ENCODE measurements around the gene CGNL1. TPM values are rescaled to one million over a fixed set of nuclear protein-coding genes. Genes with fewer than 3 reads are reported as not detected.

Gene CGNL1
- total RNA-seq, 2 donors from 2014 or later, result 82.6 to 98.0 TPM

DNA sequence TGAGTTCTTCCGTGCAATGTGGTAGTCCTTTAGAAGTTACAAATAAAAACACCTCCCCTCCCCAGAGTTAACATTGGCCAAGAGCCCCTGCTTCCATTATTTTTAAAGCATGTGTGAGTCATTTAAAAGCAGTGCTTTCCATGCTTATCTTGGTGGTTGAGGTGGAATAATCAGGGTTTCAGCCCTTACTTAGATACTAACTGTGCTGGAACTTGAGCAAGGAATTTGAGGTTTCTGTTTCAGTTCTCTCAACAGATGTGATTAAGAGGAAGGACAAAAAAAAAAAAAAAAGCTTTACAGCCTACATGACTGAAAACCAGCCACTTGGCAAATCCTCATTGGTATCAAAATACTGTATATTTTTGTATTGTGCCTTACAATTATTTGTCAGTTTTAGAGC lies 64.5 kb downstream of the CGNL1 start:
- Histone ChIP-seq H3K4me1 (ENCODE audit: control insufficient read depth, insufficient read depth, low read length) (peaks cover 17% of the 10 kb centered on the region), H3K9me3 (ENCODE audit: control insufficient read depth, low read length) (no peaks in the 10 kb centered on the region), H3K4me3 (ENCODE audit: low read length) (no peak overlapping the region), H3K36me3 (ENCODE audit: control insufficient read depth, insufficient read depth, low read length) (peaks cover 58% of the 10 kb centered on the region), H3K27ac (ENCODE audit: low read depth, low read length) (no peak overlapping the region), H3K27me3 (ENCODE audit: control insufficient read depth, insufficient read depth, low read length, poor library complexity, severe bottlenecking) (no peaks in the 10 kb centered on the region), H3K9ac (ENCODE audit: extremely low read depth, low read length, poor library complexity, severe bottlenecking) (no peak overlapping the region)
- TF ChIP-seq, protein P1, sequence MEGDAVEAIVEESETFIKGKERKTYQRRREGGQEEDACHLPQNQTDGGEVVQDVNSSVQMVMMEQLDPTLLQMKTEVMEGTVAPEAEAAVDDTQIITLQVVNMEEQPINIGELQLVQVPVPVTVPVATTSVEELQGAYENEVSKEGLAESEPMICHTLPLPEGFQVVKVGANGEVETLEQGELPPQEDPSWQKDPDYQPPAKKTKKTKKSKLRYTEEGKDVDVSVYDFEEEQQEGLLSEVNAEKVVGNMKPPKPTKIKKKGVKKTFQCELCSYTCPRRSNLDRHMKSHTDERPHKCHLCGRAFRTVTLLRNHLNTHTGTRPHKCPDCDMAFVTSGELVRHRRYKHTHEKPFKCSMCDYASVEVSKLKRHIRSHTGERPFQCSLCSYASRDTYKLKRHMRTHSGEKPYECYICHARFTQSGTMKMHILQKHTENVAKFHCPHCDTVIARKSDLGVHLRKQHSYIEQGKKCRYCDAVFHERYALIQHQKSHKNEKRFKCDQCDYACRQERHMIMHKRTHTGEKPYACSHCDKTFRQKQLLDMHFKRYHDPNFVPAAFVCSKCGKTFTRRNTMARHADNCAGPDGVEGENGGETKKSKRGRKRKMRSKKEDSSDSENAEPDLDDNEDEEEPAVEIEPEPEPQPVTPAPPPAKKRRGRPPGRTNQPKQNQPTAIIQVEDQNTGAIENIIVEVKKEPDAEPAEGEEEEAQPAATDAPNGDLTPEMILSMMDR (conservative IDR thresholded peaks at IDR 0.05), result no peak
- no peaks in the 10 kb centered on the region for H3K9me3 Mint-ChIP-seq
- H3K4me3 Mint-ChIP-seq, result no peak overlapping the region
- H3K4me1 Mint-ChIP-seq, result peaks cover 54% of the 10 kb centered on the region
- no peak for DNase-seq
- peak overlapping the region; percentile 83 for H3K27ac Mint-ChIP-seq
- peaks cover 59% of the 10 kb centered on the region for H3K36me3 Mint-ChIP-seq (ENCODE audit: low read depth)
- 0% methylated on average over 1 of the region's 1 CpG; no CpG with 5 or more reads in 1 of the 2 experiments for WGBS, 2 experiments (ENCODE audit: insufficient coverage in 1 of 2, insufficient read length in 1 of 2)
- no peaks in the 10 kb centered on the region for H3K27me3 Mint-ChIP-seq (ENCODE audit: insufficient read depth)

DNA sequence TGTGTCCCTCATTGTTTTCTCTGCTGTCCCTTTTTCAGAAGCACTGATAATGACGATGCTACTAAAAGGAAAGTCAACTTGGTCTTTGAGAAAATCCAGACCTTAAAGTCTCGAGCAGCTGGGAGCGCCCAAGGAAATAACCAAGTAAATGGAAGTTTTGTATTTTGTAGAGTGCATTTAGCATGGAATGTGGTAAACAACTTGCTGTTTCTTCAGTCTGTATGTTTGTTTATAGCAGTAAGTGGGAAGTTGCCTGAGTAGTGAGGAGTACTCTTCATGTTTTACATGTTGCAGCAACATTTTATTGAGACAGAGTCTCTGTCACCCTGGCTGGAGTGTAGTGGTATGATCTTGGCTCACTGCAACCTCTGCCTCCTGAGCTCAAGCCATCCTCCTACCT lies 66.0 kb downstream of the CGNL1 start:
- H3K27ac ChIP-seq (ENCODE audit: low read depth, low read length), result no peak overlapping the region
- H3K4me3 ChIP-seq (ENCODE audit: low read length), result no peak overlapping the region
- H3K9me3 Mint-ChIP-seq, result no peaks in the 10 kb centered on the region
- no peaks in the 10 kb centered on the region for H3K9me3 ChIP-seq (ENCODE audit: control insufficient read depth, low read length)
- peaks cover 65% of the 10 kb centered on the region for H3K36me3 Mint-ChIP-seq (ENCODE audit: low read depth)
- no peak overlapping the region for H3K9ac ChIP-seq (ENCODE audit: extremely low read depth, low read length, poor library complexity, severe bottlenecking)
- TF ChIP-seq, protein P1 (conservative IDR thresholded peaks at IDR 0.05), result no peak
- H3K27me3 Mint-ChIP-seq (ENCODE audit: insufficient read depth), result no peaks in the 10 kb centered on the region
- no peak for DNase-seq
- peak overlapping the region; percentile 48 for H3K27ac Mint-ChIP-seq
- WGBS, 2 experiments (ENCODE audit: insufficient coverage in 1 of 2, insufficient read length in 1 of 2), result 94 to 96% methylated on average over 3 of the region's 3 CpGs
- no peak overlapping the region for H3K4me3 Mint-ChIP-seq
- H3K27me3 ChIP-seq (ENCODE audit: control insufficient read depth, insufficient read depth, low read length, poor library complexity, severe bottlenecking), result no peaks in the 10 kb centered on the region
- peaks cover 17% of the 10 kb centered on the region for H3K4me1 ChIP-seq (ENCODE audit: control insufficient read depth, insufficient read depth, low read length)
- H3K36me3 ChIP-seq (ENCODE audit: control insufficient read depth, insufficient read depth, low read length), result peaks cover 73% of the 10 kb centered on the region
- peaks cover 55% of the 10 kb centered on the region for H3K4me1 Mint-ChIP-seq

DNA sequence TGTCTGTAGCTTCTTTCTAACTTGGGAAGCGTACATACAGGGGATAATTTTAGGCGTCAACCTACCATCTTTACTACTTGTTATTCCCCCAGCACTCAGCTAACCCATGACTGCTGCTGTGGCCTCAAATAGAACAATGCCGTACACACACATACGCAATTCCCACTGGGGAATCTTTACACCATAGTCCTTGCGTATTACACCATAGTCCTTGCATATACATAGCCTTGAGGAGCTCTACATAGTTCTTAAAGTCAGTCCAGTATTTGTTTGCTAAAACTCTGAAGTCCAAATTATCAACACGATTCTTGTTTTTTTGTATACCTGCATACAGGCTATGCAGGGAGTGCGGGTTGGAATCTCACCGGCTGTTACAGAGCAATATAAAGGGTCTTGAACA lies 67.2 kb downstream of the CGNL1 start:
- H3K36me3 ChIP-seq (ENCODE audit: control insufficient read depth, insufficient read depth, low read length), result peaks cover 77% of the 10 kb centered on the region
- H3K9me3 Mint-ChIP-seq, result no peaks in the 10 kb centered on the region
- WGBS, 2 experiments (ENCODE audit: insufficient coverage in 1 of 2, insufficient read length in 1 of 2), result 94 to 97% methylated on average over 8 of the region's 8 CpGs
- TF ChIP-seq, protein P1 (conservative IDR thresholded peaks at IDR 0.05), result no peak
- no peak for DNase-seq
- H3K4me3 ChIP-seq (ENCODE audit: low read length), result no peak overlapping the region
- no peak overlapping the region for H3K9ac ChIP-seq (ENCODE audit: extremely low read depth, low read length, poor library complexity, severe bottlenecking)
- H3K9me3 ChIP-seq (ENCODE audit: control insufficient read depth, low read length), result no peaks in the 10 kb centered on the region
- no peaks in the 10 kb centered on the region for H3K27me3 Mint-ChIP-seq (ENCODE audit: insufficient read depth)
- no peak overlapping the region for H3K4me3 Mint-ChIP-seq
- no peaks in the 10 kb centered on the region for H3K27me3 ChIP-seq (ENCODE audit: control insufficient read depth, insufficient read depth, low read length, poor library complexity, severe bottlenecking)
- peaks cover 55% of the 10 kb centered on the region for H3K4me1 Mint-ChIP-seq
- no peak overlapping the region for H3K27ac ChIP-seq (ENCODE audit: low read depth, low read length)
- H3K4me1 ChIP-seq (ENCODE audit: control insufficient read depth, insufficient read depth, low read length), result peaks cover 17% of the 10 kb centered on the region
- H3K27ac Mint-ChIP-seq, result peak overlapping the region; percentile 44
- H3K36me3 Mint-ChIP-seq (ENCODE audit: low read depth), result peaks cover 67% of the 10 kb centered on the region

Measured in endodermal cell (in vitro differentiated cells).